HG02610 (cell line): ENCODE measurements around the gene SDK1.
"Not testable (repeated sequence)": the region's sequence is repeated elsewhere in the genome, so short reads cannot be mapped to it uniquely, and the experiment has no call there.

Source experiments
- ATAC-seq: cut with Tn5 transposase; IDR thresholded peaks from one replicate; pipeline ENCODE4 v1.9.1; 2021; ENCODE audit warnings: mild to moderate bottlenecking, moderate library complexity; ENCODE audit not compliant: unreplicated experiment

SDK1 gene

GRCh38 chr7:3575753-3576531 lies 274.9 kb downstream of the SDK1 start:
- ATAC-seq = no peak

DNA sequence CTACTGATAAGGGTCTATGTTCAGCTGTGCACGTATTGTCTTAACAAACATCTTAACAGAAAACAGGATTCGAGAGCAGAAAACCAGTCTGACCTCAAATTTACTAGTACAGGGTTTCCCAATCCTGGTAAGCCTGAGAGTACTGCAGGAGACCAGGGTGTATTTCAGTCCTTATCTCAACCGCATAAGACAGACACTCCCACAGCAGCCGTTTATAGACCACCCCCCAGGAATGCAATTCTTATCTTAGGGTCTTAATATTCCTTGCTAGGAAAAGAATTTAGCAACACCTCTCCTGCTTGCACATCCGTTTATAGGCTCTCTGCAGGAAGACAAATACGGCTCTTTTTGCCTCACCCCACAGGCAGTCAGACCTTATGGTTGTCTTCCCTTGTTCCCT lies 277.3 kb downstream of the SDK1 start:
- ATAC-seq = no peak

- ATAC-seq = no peak
These were observed 278.7 kb downstream of the SDK1 start for GRCh38 chr7:3579638-3580219.

- not testable (repeated sequence) for ATAC-seq
These were observed 281.1 kb downstream of the SDK1 start for GRCh38 chr7:3582145-3582544.

DNA sequence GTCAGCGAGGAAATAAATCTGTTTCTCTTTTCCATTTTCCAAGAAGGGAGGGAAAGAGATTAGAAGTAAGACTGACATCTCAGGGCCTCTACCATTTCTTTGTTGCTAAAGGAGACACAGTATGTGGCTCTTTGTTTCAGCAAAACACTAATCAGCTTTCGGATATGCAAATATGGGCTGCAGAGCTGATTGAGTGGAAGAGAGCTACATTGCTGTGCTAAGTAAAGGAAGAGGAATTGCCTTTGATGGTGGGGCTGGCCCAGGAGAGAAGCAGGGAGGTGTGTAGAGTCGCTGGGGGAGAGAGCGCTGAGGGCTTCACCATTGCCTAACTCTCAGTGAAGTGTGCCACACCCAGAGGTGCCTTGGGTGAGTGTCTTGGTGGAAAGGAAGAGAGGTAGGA lies 284.8 kb downstream of the SDK1 start:
- no peak for ATAC-seq

- no peak for ATAC-seq
These were observed 287.3 kb downstream of the SDK1 start for GRCh38 chr7:3588341-3588740.

DNA sequence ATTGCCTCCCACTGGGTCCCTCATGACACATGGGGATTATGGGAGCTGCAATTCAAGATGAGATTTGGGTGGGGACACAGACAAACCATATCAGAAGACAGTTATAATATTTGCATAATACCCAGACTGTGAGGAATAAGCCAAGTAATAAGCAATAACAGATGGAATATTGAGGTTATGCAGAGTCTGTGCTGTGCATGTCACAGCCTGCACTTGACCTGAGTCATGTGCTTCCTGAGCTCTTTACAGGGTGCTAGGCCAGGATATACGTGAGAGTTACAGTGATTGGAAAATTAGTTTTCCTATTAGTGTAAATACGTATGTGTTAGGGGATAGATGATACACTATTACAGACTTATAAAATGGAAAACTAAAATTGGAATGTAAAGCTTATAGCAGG lies 288.7 kb downstream of the SDK1 start:
- ATAC-seq = no peak

DNA sequence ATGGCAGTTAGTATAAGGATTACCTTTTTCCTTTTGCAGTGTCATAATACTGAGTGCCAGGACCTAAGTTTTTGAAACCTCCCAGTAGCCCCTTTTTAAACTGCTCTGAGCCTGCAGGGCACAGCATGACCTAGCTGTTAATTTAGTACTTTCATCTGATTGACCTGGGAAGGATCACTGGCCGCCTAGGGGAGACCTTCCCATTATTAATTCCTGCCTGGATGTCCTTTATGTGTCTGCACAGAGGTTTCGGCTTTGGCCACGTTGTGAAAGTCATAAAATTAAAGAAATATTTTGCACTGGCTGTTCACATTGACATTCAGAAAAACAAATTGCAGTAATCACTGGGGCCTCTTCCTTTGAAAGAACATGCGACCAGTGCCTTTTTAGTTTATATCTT lies 290.2 kb downstream of the SDK1 start:
- ATAC-seq = no peak

DNA sequence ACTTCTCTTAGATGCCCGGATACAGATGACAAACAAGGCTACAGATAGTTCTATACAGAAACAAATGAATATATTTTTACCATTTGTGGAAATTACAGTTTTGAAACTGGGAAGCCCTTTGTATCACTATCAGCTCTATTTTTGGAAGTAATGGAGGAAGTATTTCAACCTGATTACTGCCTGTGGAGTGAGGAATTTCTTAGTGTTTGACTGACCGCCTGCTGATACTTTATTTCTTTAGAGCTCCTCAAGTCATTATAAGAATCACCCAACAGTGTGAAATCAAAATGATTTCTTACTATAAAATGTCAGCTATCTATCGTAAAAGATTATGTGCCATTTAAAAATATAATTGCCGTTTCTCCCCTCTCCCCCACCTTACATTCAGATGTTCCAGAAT lies 290.9 kb downstream of the SDK1 start:
- ATAC-seq = no peak

- ATAC-seq = no peak
These were observed 291.5 kb downstream of the SDK1 start for GRCh38 chr7:3592401-3593134.

DNA sequence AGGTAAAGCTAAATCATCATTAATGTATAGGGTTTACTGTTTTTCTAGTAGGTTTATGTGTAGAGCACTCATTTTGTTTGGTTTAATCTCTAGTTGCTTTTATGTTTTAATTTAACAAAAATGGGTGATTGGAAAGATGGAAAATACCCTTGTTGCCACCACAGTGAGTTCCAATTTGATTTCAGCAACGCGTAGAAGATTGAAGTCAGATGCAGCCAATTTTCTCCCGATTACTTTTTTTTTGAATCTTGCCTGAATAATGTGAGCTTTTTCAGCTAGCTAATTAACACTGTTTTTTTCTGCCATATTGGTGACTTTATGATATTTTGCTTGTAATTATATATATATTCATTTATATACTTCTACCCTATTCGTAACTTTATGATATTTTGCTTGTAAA lies 293.8 kb downstream of the SDK1 start:
- ATAC-seq = no peak

DNA sequence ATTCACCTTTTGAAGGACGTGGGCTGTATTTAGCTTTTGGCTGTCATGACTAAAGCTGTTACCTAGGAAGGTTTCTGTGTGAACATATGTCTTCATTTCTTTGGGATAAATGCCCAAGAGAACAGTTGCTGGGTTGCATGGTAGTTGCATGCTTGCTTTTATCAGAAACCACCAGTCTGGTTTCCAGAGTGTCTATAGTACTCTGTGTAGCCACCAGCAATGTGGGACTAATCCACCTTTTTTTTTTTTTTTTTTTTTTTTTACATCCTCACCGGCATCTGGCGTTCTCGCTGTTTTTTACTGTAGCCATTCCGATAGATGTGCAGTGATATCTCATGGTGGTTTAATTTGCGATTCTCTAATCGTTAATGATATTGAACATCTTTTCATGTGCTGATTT lies 297.8 kb downstream of the SDK1 start:
- no peak for ATAC-seq

DNA sequence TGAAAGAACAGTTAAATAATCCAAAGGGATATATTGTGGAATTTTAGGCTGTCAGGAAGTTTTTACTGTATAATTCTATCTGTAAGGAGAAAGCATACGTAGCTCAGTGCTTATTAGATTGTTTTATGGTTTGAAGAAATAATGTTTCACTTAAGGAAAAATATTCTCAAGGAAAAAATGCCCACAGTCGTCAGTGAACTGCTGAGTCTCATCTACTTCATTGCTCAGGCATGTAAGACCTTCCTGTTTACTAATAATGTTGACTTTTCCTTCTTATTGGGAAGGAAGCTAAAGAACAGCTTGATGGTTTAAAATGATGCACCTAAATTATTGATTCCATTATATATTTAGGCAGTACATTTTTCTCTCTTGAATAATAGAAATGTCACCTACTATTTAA lies 304.2 kb downstream of the SDK1 start:
- no peak for ATAC-seq

DNA sequence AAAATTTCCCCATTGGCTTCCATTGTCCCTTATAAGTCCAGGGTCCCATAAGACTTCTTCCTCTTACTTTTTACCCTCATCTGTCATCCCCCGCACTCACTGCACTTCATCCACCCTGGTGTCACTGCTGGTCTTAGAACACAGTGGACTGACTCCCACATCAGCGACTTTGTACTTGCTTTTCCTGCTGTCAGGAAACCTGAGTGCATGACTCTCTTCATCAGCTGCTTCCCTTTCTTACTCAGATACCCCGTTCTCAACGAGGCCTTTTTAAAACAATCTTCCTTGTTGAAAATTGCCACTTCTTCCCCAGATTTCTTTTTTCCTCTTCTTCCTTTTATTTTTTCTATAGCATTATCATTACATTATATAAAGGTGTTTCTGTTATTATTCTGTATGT lies 305.4 kb downstream of the SDK1 start:
- ATAC-seq = no peak

DNA sequence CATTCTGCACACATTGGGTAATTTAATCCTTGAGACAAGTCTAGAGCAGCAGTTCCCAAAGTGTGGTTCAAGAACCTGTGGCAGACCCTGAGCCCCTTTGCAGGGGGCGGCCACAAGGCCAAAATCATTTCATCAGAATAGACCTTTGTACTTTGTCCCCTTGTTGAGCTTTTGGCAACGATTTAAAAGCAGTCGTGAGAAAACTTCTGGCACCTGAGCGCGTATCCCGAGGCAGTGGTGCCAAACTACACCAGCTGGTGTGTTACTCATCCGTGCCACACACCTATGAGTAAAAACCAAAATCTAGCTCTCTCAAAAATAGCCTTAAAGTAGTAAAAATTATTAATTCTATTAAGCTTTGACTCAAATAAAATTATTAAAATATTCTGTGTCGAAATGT lies 306.8 kb downstream of the SDK1 start:
- ATAC-seq = no peak

- no peak for ATAC-seq
These were observed 315.3 kb downstream of the SDK1 start for GRCh38 chr7:3616306-3616705.

- ATAC-seq = no peak
These were observed 329.0 kb downstream of the SDK1 start for GRCh38 chr7:3630081-3630480.

DNA sequence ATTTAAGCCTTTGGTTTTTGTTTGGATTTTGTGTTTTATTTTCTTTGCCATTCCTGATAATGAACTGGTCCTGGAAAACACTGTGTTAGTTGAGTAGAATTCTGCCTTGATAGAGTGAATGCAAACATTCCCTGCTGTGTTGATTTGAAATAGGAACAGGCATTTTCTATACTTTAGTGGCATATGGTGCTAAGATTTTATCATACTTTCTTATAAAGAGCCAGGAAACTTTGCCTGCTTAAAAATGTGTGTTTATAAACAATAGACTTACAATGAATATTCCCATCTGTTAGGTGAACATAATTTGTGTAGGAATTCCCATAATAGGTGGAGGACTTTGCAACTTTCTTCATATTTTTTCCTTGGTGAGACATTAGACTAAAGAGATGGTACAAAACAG lies 333.3 kb downstream of the SDK1 start:
- no peak for ATAC-seq

GRCh38 chr7:3636131-3636860 lies 335.2 kb downstream of the SDK1 start:
- no peak for ATAC-seq

GRCh38 chr7:3639253-3639652 lies 338.2 kb downstream of the SDK1 start:
- ATAC-seq = no peak

DNA sequence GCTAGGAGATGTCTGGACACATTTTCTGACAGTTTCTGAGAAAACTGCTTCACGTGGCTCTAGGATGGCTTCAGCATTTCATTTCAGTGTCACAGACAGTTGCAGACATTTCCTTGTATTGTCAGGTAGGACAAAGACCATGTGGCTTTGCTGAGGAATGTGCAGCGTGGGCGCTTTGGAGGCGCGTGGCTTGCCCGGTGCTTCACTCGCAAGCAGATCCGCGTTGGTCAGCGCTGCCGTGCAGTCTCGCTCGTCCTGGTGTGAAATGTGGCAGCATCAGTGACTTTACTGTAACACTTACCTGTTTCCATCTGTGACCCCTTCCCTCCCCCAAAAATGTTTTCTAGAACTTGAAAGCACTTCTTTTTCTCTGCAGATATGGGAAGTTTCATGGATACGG lies 340.5 kb downstream of the SDK1 start:
- ATAC-seq = no peak

DNA sequence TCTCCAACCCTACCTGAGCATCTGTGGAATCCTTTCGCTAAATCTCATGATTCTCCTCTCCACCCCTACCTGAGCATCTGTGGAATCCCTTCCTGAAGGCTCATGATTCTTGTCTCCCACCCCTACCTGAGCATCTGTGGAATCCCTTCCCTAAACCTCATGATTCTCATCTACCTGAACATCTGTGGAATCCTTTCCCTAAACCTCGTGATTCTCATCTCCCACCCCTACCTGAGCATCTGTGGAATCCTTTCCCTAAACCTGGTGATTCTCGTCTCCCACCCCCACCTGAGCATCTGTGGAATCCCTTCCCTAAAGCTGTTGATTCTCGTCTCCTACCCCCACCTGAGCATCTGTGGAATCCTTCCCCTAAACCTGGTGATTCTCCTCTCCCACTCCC lies 342.0 kb downstream of the SDK1 start:
- ATAC-seq = no peak
